ENCODE data around the gene ICAM2. TPM values are rescaled to one million over a fixed set of nuclear protein-coding genes. Genes with fewer than 3 reads are reported as not detected.

Gene ICAM2
- polyA plus RNA-seq, 1 of the 3 experiments (the other 2 are of a cell fraction), result 0.08 TPM

GRCh38 chr17:63998050-63998720 lies 22.2 kb downstream of the ICAM2 start, which contains the start of gene PRR29:
Gene PRR29 (plus strand): TSS chr17:63998351. CDS start chr17:63998365, 14 bp downstream.
- Histone ChIP-seq H3K9me3 (no peaks in the 10 kb centered on the region), H3K27me3 (ENCODE audit: insufficient read depth) (peaks cover 23% of the 10 kb centered on the region), H3K79me2 (ENCODE audit: insufficient read depth) (no peaks in the 10 kb centered on the region), H3K36me3 (replicated peaks in 1 of 2; ENCODE audit: control insufficient read depth in 1 of 2, insufficient read depth in 2 of 2, low read length in 1 of 2) (no peaks in the 10 kb centered on the region), H3K4me1 (ENCODE audit: control insufficient read depth in 1 of 2, insufficient read depth in 2 of 2, low read depth in 1 of 2, low read length in 1 of 2) (peaks cover 0 to 13% of the 10 kb centered on the region in 2 experiments; a peak in 2 of 4 replicates), H3K4me3 (ENCODE audit: low read depth in 2 of 2, low read length in 1 of 2) (peak within 1 kb of the TSS; percentile 71 to 94), H2AFZ (ENCODE audit: low read depth) (peak within 1 kb of the TSS; percentile 93), H3K4me2 (peak within 1 kb of the TSS; percentile 98), H3K27ac (ENCODE audit: low read depth in 2 of 2, low read length in 1 of 2) (peak within 1 kb of the TSS in 1 of 2 experiments; percentile 50; a peak in 1 of 4 replicates), H3K9ac (peak within 1 kb of the TSS; percentile 68), H4K20me1 (ENCODE audit: insufficient read depth) (no peaks in the 10 kb centered on the region), H3K9me2 (no peaks in the 10 kb centered on the region), H3F3A (replicated peaks; ENCODE audit: insufficient read depth) (no peaks in the 10 kb centered on the region)
- DNase-seq, result peak; percentile 100
- CTCF ChIA-PET, result interaction anchor here (0.6 to 9.5 kb wide), 11 partner anchors 9 to 420 kb away, joined by 3 to 61 read pairs (median 6); partner anchors contain the start of gene GH1
- TF ChIP-seq MXI1 (IDR thresholded peaks at IDR 0.05; ENCODE audit: low read depth, low read length) (peak; percentile 90), FOXJ3 (CRISPR knock-in tag; IDR thresholded peaks at IDR 0.05) (no peak), YY1 (IDR thresholded peaks at IDR 0.05; ENCODE audit: low read depth) (0 out of 2 replicates have a peak, but pooled peaks have one; percentile 65), SIN3A (IDR thresholded peaks at IDR 0.05; ENCODE audit: borderline replicate concordance, low read depth, low read length) (peak; percentile 72; the same call in 1 of the 2 replicates), NRF1 (IDR thresholded peaks at IDR 0.05; ENCODE audit: low read depth, low read length) (peak; percentile 93)
- POLR2A ChIA-PET, result no interaction called here
- 4% methylated on average over 43 of the region's 43 CpGs for WGBS (ENCODE audit: low lambda C conversion rate)

GRCh38 chr17:63997341-63998048 lies 22.9 kb downstream of the ICAM2 start:
- H3K36me3 ChIP-seq (replicated peaks in 1 of 2; ENCODE audit: control insufficient read depth in 1 of 2, insufficient read depth in 2 of 2, low read length in 1 of 2), result no peaks in the 10 kb centered on the region
- no peak overlapping the region for H3K27ac ChIP-seq (ENCODE audit: low read depth in 2 of 2, low read length in 1 of 2)
- peak; percentile 20 for DNase-seq
- H4K20me1 ChIP-seq (ENCODE audit: insufficient read depth), result no peaks in the 10 kb centered on the region
- POLR2A ChIA-PET, result no interaction called here
- peak overlapping the region; percentile 71 to 94 for H3K4me3 ChIP-seq (ENCODE audit: low read depth in 2 of 2, low read length in 1 of 2)
- no peaks in the 10 kb centered on the region for H3K9me3 ChIP-seq
- 51% methylated on average over 19 of the region's 19 CpGs for WGBS (ENCODE audit: low lambda C conversion rate)
- no peak overlapping the region for H3K9ac ChIP-seq
- no peak for TF ChIP-seq TAF1 (IDR thresholded peaks at IDR 0.05; ENCODE audit: borderline replicate concordance, low read depth, low read length)
- no peak for TF ChIP-seq NRF1 (IDR thresholded peaks at IDR 0.05; ENCODE audit: low read depth, low read length)
- H3F3A ChIP-seq (replicated peaks; ENCODE audit: insufficient read depth), result no peaks in the 10 kb centered on the region
- peaks cover 26% of the 10 kb centered on the region for H3K27me3 ChIP-seq (ENCODE audit: insufficient read depth)
- H3K4me2 ChIP-seq, result peak overlapping the region; percentile 98
- CTCF ChIA-PET, result interaction anchor here (0.9 to 9.5 kb wide), 9 partner anchors 8 to 136 kb away, joined by 3 to 61 read pairs (median 6); partner anchors contain the start of gene GH1
- H3K9me2 ChIP-seq, result no peaks in the 10 kb centered on the region
- H2AFZ ChIP-seq (ENCODE audit: low read depth), result peak overlapping the region; percentile 93
- peaks cover 0 to 13% of the 10 kb centered on the region in 2 experiments; a peak in 2 of 4 replicates for H3K4me1 ChIP-seq (ENCODE audit: control insufficient read depth in 1 of 2, insufficient read depth in 2 of 2, low read depth in 1 of 2, low read length in 1 of 2)
- no peaks in the 10 kb centered on the region for H3K79me2 ChIP-seq (ENCODE audit: insufficient read depth)

GRCh38 chr17:63996430-63997182 lies 23.8 kb downstream of the ICAM2 start:
- H3K27me3 ChIP-seq (ENCODE audit: insufficient read depth), result peaks cover 35% of the 10 kb centered on the region
- CTCF ChIA-PET, result interaction anchor here (1.1 to 9.5 kb wide), 7 partner anchors 32 to 137 kb away, joined by 3 to 61 read pairs (median 8); partner anchors contain the start of genes CSHL1 and GH1

More at GRCh38 chr17:63996430-63997182, 23.8 kb downstream of the ICAM2 start:
- POLR2A ChIA-PET, result no interaction called here
- H3K79me2 ChIP-seq (ENCODE audit: insufficient read depth), result no peaks in the 10 kb centered on the region
- peaks cover 0 to 13% of the 10 kb centered on the region in 2 experiments; a peak in 2 of 4 replicates for H3K4me1 ChIP-seq (ENCODE audit: control insufficient read depth in 1 of 2, insufficient read depth in 2 of 2, low read depth in 1 of 2, low read length in 1 of 2)
- DNase-seq, result no peak
- H3K27ac ChIP-seq (ENCODE audit: low read depth in 2 of 2, low read length in 1 of 2), result no peak overlapping the region
- WGBS (ENCODE audit: low lambda C conversion rate), result 75% methylated on average over 11 of the region's 11 CpGs
- no peak overlapping the region for H3K4me2 ChIP-seq
- no peak overlapping the region for H3K4me3 ChIP-seq (ENCODE audit: low read depth in 2 of 2, low read length in 1 of 2)
- no peaks in the 10 kb centered on the region for H3F3A ChIP-seq (replicated peaks; ENCODE audit: insufficient read depth)
- H3K36me3 ChIP-seq (replicated peaks in 1 of 2; ENCODE audit: control insufficient read depth in 1 of 2, insufficient read depth in 2 of 2, low read length in 1 of 2), result no peaks in the 10 kb centered on the region
- no peaks in the 10 kb centered on the region for H3K9me3 ChIP-seq
- no peak overlapping the region for H3K9ac ChIP-seq
- no peaks in the 10 kb centered on the region for H4K20me1 ChIP-seq (ENCODE audit: insufficient read depth)
- H2AFZ ChIP-seq (ENCODE audit: low read depth), result no peak overlapping the region
- no peak for TF ChIP-seq FOSL2 (IDR thresholded peaks at IDR 0.05; ENCODE audit: borderline replicate concordance, low read depth)
- TF ChIP-seq FOXM1 (IDR thresholded peaks at IDR 0.05; ENCODE audit: low read depth), result no peak
- TF ChIP-seq USF2 (IDR thresholded peaks at IDR 0.05; ENCODE audit: borderline replicate concordance, low read depth, low read length), result no peak
- TF ChIP-seq IRF3 (IDR thresholded peaks at IDR 0.05; ENCODE audit: low read depth, low read length), result no peak
- H3K9me2 ChIP-seq, result no peaks in the 10 kb centered on the region

All from SK-N-SH (cell line).